Cardiac fibroblast (primary cell): ENCODE data around the gene PPAT.

Source experiments
- DNase-seq, 2 donors: peaks; one replicate each; pipeline versions ENCODE4 v3.0.0 to v3.0.0-alpha.2; 2010; ENCODE audit warnings: low read depth in 2 of 2
- H3K4me3 ChIP-seq, 2 donors: replicated peaks in 1 of 2; 1 replicate in 1 of 2; 2 replicates in 1 of 2; pipeline ENCODE4 v1.5.1; 2011; ENCODE audit warnings: low read depth in 2 of 2, low read length in 2 of 2, mild to moderate bottlenecking in 2 of 2, moderate library complexity in 1 of 2
- CTCF ChIP-seq: IDR thresholded peaks from one replicate; pipeline ENCODE4 v1.5.1; 2011; ENCODE audit warnings: low read depth, mild to moderate bottlenecking, low read length, inconsistent platforms

Gene PPAT

DNA sequence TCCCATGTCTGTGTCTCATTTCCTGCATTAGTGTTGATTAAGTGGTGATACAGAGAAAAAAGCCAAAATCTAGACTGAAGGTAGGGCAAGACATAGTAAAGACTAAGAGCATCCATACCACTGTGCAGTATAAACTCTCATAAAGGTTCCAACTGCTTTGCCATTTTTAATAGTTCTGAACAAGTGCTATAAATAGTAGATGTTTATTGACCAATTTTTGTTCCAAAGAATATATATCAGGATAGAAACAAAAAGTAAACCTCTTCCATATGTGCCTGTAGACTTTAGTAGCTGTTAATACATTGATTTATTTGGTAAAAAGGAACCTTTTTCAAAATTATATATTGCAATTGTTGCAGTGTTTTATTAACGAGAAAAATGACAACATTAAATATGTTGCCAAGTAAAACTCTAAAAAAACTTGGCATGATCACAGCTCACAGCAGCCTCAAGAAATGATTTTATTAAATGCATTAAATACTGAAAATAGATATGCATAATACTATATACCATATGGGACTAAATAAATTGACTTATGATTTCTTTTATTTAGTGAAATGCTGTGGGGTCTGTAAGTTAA lies 25.8 kb downstream of the PPAT start:
- no peak for TF ChIP-seq CTCF
- DNase-seq = peak in 1 of 2 donors; percentile 31
- no peak overlapping the region for H3K4me3 ChIP-seq

GRCh38 chr4:56408978-56409377 lies 26.4 kb downstream of the PPAT start:
- no peak overlapping the region for H3K4me3 ChIP-seq
- no peak for TF ChIP-seq CTCF
- DNase-seq = no peak

- TF ChIP-seq CTCF = no peak
- no peak for DNase-seq
- H3K4me3 ChIP-seq = no peak overlapping the region
These were observed 29.3 kb downstream of the PPAT start for GRCh38 chr4:56406151-56406550.

- no peak overlapping the region for H3K4me3 ChIP-seq
- TF ChIP-seq CTCF = no peak
- DNase-seq = no peak
These were observed 30.4 kb downstream of the PPAT start for GRCh38 chr4:56405016-56405415.

DNA sequence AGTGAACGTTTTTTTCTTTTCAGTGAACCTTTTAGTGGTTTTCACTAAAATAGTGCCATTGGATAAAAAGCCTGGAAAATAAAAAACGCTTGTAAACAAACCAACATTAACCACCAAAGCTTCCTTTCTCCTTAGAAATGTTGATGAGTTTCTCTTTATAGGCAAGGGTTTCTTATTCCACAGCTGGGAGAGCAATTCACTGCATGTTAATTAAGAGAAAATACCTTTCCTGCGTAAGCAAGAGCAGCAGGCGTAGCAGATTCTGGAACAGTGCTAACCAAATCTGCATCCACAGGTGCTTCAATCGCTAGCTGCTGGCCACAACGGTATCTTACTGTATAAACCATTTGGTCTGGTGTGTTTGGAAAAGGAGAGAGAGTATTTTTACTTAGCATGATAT lies 34.9 kb downstream of the PPAT start:
- no peak for DNase-seq
- no peak overlapping the region for H3K4me3 ChIP-seq
- no peak for TF ChIP-seq CTCF

DNA sequence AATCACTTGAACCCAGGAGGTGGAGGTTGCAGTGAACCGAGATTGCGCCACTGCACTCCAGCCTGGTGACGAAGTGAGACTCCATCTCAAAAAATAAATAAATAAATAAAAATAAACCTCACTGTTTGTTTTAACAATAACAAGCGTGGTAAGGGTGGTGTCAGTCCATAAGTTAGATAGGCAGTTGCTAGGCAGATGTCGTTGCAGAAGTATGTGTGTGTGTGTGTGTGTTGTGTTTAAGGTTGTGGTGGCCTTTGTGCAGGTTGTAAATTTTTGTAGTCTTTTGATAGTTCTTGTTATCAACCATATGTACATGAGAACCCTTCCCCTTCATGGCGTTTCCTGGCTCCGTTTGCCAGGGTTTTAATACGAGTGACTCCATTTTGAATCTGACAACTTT lies 44.1 kb downstream of the PPAT start:
- no peak for TF ChIP-seq CTCF
- no peak for DNase-seq
- H3K4me3 ChIP-seq = no peak overlapping the region

- DNase-seq = no peak
- H3K4me3 ChIP-seq = no peak overlapping the region
- TF ChIP-seq CTCF = no peak
These were observed 45.9 kb downstream of the PPAT start for GRCh38 chr4:56389558-56389957.
